Measurements from ENCODE around the gene UNC93A.

The UNC93A gene

GRCh38 chr6:167337675-167338449 is 46.7 kb downstream of the UNC93A start:
- H3K4me3 ChIP-seq (ENCODE audit: low read depth, low read length) = no peak overlapping the region
- no peak for TF ChIP-seq CTCF (IDR thresholded peaks at IDR 0.05; ENCODE audit: insufficient read depth, low read depth, low read length, missing control alignments)
- no peak for DNase-seq (ENCODE audit: low read depth)

GRCh38 chr6:167338541-167339117 is 47.5 kb downstream of the UNC93A start:
- H3K4me3 ChIP-seq (ENCODE audit: low read depth, low read length) = no peak overlapping the region
- DNase-seq (ENCODE audit: low read depth) = no peak
- no peak for TF ChIP-seq CTCF (IDR thresholded peaks at IDR 0.05; ENCODE audit: insufficient read depth, low read depth, low read length, missing control alignments)

- no peak for TF ChIP-seq CTCF (IDR thresholded peaks at IDR 0.05; ENCODE audit: insufficient read depth, low read depth, low read length, missing control alignments)
- DNase-seq (ENCODE audit: low read depth) = no peak
- H3K4me3 ChIP-seq (ENCODE audit: low read depth, low read length) = no peak overlapping the region
Observed at GRCh38 chr6:167341038-167341583, 50.0 kb downstream of the UNC93A start.

GRCh38 chr6:167341665-167342655 is 50.8 kb downstream of the UNC93A start:
- no peak overlapping the region for H3K4me3 ChIP-seq (ENCODE audit: low read depth, low read length)
- no peak for DNase-seq (ENCODE audit: low read depth)
- no peak for TF ChIP-seq CTCF (IDR thresholded peaks at IDR 0.05; ENCODE audit: insufficient read depth, low read depth, low read length, missing control alignments)

- no peak for TF ChIP-seq CTCF (IDR thresholded peaks at IDR 0.05; ENCODE audit: insufficient read depth, low read depth, low read length, missing control alignments)
- no peak for DNase-seq (ENCODE audit: low read depth)
- no peak overlapping the region for H3K4me3 ChIP-seq (ENCODE audit: low read depth, low read length)
Observed at GRCh38 chr6:167342879-167343610, 51.9 kb downstream of the UNC93A start.

GRCh38 chr6:167345348-167345747 is 54.2 kb downstream of the UNC93A start:
- H3K4me3 ChIP-seq (ENCODE audit: low read depth, low read length) = no peak overlapping the region
- DNase-seq (ENCODE audit: low read depth) = no peak
- TF ChIP-seq CTCF (IDR thresholded peaks at IDR 0.05; ENCODE audit: insufficient read depth, low read depth, low read length, missing control alignments) = no peak

Data from GM12865 (cell line).